Hepatocyte (in vitro differentiated cells): ENCODE data around the gene RPGR. TPM values are rescaled to one million over a fixed set of nuclear protein-coding genes. Genes with fewer than 3 reads are reported as not detected.

ENCODE experiments used
- DNase-seq: peaks from one replicate; pipeline ENCODE4 v3.0.0-alpha.2; 2016; ENCODE audit warnings: low spot score
- H2AFZ ChIP-seq: fragments of 200-600 bp; sonication (generic); 2 replicates; pipeline ENCODE4 v1.6.0; 2016; ENCODE audit warnings: antibody characterized with exemption, mild to moderate bottlenecking
- H3K27ac ChIP-seq: fragments of 200-600 bp; sonication (generic); 2 replicates; pipeline ENCODE4 v1.5.1; 2016; ENCODE audit warnings: mild to moderate bottlenecking
- H3K27me3 ChIP-seq: fragments of 200-600 bp; sonication (generic); 2 replicates; pipeline ENCODE4 v1.6.1; 2016
- H3K36me3 ChIP-seq: fragments of 200-600 bp; sonication (generic); replicated peaks from 2 replicates; pipeline ENCODE4 v1.5.1; 2016; ENCODE audit warnings: low read depth; ENCODE audit not compliant: insufficient read depth
- H3K4me1 ChIP-seq: fragments of 200-600 bp; sonication (generic); 2 replicates; pipeline ENCODE4 v1.5.1; 2016; ENCODE audit warnings: mild to moderate bottlenecking, moderate library complexity; ENCODE audit not compliant: insufficient read depth
- H3K4me2 ChIP-seq: fragments of 200-600 bp; sonication (generic); 2 replicates; pipeline ENCODE4 v1.6.0; 2016
- H3K4me3 ChIP-seq: fragments of 200-600 bp; sonication (generic); 2 replicates; pipeline ENCODE4 v1.5.1; 2016; ENCODE audit warnings: mild to moderate bottlenecking
- H3K79me2 ChIP-seq: fragments of 200-600 bp; sonication (generic); 2 replicates; pipeline ENCODE4 v1.6.0; 2017; ENCODE audit warnings: mild to moderate bottlenecking
- H3K9me2 ChIP-seq: fragments of 200-600 bp; sonication (generic); replicated peaks from 2 replicates; pipeline ENCODE4 v1.6.0; 2017; ENCODE audit warnings: mild to moderate bottlenecking; ENCODE audit not compliant: insufficient read depth
- H3K9me3 ChIP-seq: fragments of 200-600 bp; sonication (generic); 2 replicates; pipeline ENCODE4 v1.5.1; 2016; ENCODE audit warnings: low read depth, mild to moderate bottlenecking
- H4K20me1 ChIP-seq: fragments of 200-600 bp; sonication (generic); 2 replicates; pipeline ENCODE4 v1.6.0; 2016; ENCODE audit warnings: mild to moderate bottlenecking; ENCODE audit not compliant: insufficient read depth, poor library complexity, severe bottlenecking
- EZH2 ChIP-seq: fragments of 200-600 bp; sonication (generic); IDR thresholded peaks from 2 replicates; pipeline ENCODE4 v1.6.1; 2016; ENCODE audit warnings: antibody characterized with exemption, mild to moderate bottlenecking, borderline replicate concordance
- EZH2phosphoT487 ChIP-seq: fragments of 200-600 bp; sonication (generic); IDR thresholded peaks from one replicate; pipeline ENCODE4 v1.6.1; 2018; ENCODE audit warnings: antibody characterized with exemption, mild to moderate bottlenecking, low read depth, moderate library complexity; ENCODE audit not compliant: unreplicated experiment, severe bottlenecking
- WGBS: methylation state at CpG from one replicate; pipeline ENCODE4 v1.1.6; 2016; ENCODE audit warnings: low lambda C conversion rate; ENCODE audit errors: missing lambda C conversion rate; 5-methylcytosine and 5-hydroxymethylcytosine counted together
- polyA plus RNA-seq: library from polyadenylated mRNA; unstranded; fragments of >200 nt; fragmentation: Nextera tagmentation; extraction: Ambion mirVana; gene quantifications from 2 replicates; pipeline ENCODE4 v1.2.1, GENCODE V29; 2016
- total RNA-seq: library from RNA; depleted of rRNA; stranded (reverse); fragments of >200 nt; gene quantifications from 2 replicates; pipeline ENCODE4 v1.2.3, GENCODE V29; 2014
- TF ChIP-seq, protein P1 (sequence below): fragments of 200-600 bp; sonication (generic); IDR thresholded peaks from 2 replicates; pipeline ENCODE4 v1.5.1; 2016; ENCODE audit warnings: antibody characterized with exemption, mild to moderate bottlenecking; ENCODE audit not compliant: poor library complexity

Gene RPGR
- total and polyA plus RNA-seq, 2 experiments from 2014 or later = 7.2 to 15.9 TPM

DNA sequence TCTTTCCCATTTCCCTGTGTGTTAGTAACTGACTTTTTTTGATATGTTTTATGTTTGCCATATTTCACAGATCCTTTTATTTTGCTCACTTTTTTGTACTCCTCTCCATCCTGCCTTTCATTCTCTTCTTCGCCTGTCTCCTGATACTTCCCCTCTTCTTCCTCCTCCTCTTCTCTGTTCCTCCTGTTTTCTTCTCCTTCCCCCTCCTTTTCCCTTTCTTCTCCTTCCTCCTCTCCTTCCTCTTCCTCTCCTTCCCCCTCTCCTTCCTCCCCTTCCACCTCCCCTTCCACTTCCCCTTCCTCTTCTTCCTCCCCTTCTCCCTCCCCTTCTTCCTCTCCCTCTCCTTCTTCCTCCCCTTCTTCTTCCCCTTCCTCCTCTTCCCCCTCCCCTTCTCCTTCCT is 41.7 kb downstream of the RPGR start:
- Histone ChIP-seq H4K20me1 (no peaks in the 10 kb centered on the region), H3K27ac (no peak overlapping the region), H3K4me1 (no peaks in the 10 kb centered on the region), H3K36me3 (no peaks in the 10 kb centered on the region), H3K4me2 (no peak overlapping the region), H3K4me3 (no peak overlapping the region), H3K79me2 (no peaks in the 10 kb centered on the region), H3K9me2 (no peaks in the 10 kb centered on the region), H3K27me3 (no peaks in the 10 kb centered on the region), H3K9me3 (no peaks in the 10 kb centered on the region), H2AFZ (no peak overlapping the region)
- DNase-seq = no peak
- WGBS = 83% methylated on average over 1 of the region's 1 CpG
- TF ChIP-seq, protein P1, sequence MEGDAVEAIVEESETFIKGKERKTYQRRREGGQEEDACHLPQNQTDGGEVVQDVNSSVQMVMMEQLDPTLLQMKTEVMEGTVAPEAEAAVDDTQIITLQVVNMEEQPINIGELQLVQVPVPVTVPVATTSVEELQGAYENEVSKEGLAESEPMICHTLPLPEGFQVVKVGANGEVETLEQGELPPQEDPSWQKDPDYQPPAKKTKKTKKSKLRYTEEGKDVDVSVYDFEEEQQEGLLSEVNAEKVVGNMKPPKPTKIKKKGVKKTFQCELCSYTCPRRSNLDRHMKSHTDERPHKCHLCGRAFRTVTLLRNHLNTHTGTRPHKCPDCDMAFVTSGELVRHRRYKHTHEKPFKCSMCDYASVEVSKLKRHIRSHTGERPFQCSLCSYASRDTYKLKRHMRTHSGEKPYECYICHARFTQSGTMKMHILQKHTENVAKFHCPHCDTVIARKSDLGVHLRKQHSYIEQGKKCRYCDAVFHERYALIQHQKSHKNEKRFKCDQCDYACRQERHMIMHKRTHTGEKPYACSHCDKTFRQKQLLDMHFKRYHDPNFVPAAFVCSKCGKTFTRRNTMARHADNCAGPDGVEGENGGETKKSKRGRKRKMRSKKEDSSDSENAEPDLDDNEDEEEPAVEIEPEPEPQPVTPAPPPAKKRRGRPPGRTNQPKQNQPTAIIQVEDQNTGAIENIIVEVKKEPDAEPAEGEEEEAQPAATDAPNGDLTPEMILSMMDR = no peak
- TF ChIP-seq EZH2phosphoT487 (no peak), EZH2 (no peak)

DNA sequence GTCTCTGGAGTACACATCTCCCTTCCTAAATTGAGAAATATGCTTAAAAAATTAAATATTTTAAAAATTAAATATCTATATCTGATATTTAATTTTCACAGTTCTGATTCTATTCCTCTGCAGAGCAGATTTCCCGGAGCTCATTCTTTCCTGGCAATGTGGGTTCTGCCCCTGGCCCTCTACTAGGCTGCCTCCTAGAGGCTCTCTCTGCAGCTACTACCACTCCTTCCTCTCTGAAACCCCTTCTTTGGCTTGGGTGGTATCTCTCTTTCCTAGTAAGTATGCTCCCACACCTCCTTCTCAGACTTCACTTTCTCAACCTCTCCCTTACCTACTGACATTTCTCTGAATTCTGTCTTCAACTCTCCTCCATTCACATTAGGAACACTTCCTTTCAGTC is 45.3 kb downstream of the RPGR start:
- DNase-seq = no peak
- 89% methylated on average over 1 of the region's 1 CpG for WGBS

DNA sequence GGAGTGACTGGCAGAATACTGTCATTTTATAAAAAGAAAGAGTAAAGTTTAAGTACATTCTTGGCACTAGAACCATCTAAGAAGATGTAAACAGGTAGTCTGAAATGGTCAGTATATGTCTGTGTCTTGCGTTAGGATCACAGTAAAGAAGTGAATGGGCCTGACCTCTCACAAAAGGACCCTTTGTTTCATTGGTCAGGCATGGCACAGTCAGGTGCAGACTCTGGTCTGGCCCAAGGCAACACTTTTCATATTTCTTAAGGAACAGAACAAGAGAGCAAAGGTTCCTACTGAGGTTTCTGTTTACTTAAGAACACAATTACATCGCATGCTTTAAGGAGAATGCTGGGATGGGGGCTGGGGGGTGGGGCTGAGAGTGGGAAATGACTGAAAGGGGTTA is 48.1 kb downstream of the RPGR start:
- H3K79me2 ChIP-seq = no peaks in the 10 kb centered on the region
- peaks cover 8% of the 10 kb centered on the region for H3K4me1 ChIP-seq
- H2AFZ ChIP-seq = no peak overlapping the region
- H4K20me1 ChIP-seq = no peaks in the 10 kb centered on the region
- TF ChIP-seq EZH2phosphoT487 = no peak
- TF ChIP-seq, protein P1 = no peak
- TF ChIP-seq EZH2 = no peak
- H3K9me3 ChIP-seq = no peaks in the 10 kb centered on the region
- H3K9me2 ChIP-seq = no peaks in the 10 kb centered on the region
- no peaks in the 10 kb centered on the region for H3K27me3 ChIP-seq
- 39% methylated on average over 2 of the region's 2 CpGs for WGBS
- no peaks in the 10 kb centered on the region for H3K36me3 ChIP-seq
- DNase-seq = peak; percentile 9
- H3K4me2 ChIP-seq = no peak overlapping the region
- peak overlapping the region; percentile 8 for H3K27ac ChIP-seq
- no peak overlapping the region for H3K4me3 ChIP-seq

More for the DNA sequence above, 45.3 kb downstream of the RPGR start:
- no peak overlapping the region for H2AFZ ChIP-seq
- peaks cover 8% of the 10 kb centered on the region for H3K4me1 ChIP-seq
- no peaks in the 10 kb centered on the region for H3K9me2 ChIP-seq
- H3K4me2 ChIP-seq = no peak overlapping the region
- H3K9me3 ChIP-seq = no peaks in the 10 kb centered on the region
- H3K4me3 ChIP-seq = no peak overlapping the region
- H3K79me2 ChIP-seq = no peaks in the 10 kb centered on the region
- H3K36me3 ChIP-seq = no peaks in the 10 kb centered on the region
- H3K27me3 ChIP-seq = no peaks in the 10 kb centered on the region
- TF ChIP-seq, protein P1 = peak; percentile 28
- TF ChIP-seq EZH2phosphoT487 (no peak), EZH2 (no peak)
- H3K27ac ChIP-seq = no peak overlapping the region
- no peaks in the 10 kb centered on the region for H4K20me1 ChIP-seq

DNA sequence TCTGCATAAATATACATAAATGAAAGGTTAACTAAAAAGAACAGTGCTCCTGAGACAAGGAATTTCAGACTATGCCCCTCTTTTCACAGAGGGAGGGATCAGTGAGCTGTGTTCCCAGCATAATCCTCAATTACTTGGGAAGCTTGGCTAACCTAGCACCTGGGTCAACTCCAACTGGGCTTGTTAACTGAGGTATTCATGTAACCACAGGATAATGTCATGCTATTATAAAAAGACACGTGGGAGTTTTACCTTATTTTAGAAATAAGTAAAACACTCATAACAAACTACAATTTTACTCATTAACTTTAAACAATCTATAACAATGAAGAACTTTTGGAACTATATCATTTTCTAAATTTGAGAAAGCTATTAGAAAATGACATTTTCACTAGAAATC is 48.6 kb downstream of the RPGR start:
- H3K36me3 ChIP-seq = no peaks in the 10 kb centered on the region

More for the DNA sequence above, 48.6 kb downstream of the RPGR start:
- 27% methylated on average over 1 of the region's 1 CpG for WGBS
- H3K27me3 ChIP-seq = no peaks in the 10 kb centered on the region
- no peak for DNase-seq
- H3K4me3 ChIP-seq = no peak overlapping the region
- no peaks in the 10 kb centered on the region for H3K79me2 ChIP-seq
- TF ChIP-seq EZH2phosphoT487 (no peak), EZH2 (no peak)
- TF ChIP-seq, protein P1 = no peak
- H3K9me2 ChIP-seq = no peaks in the 10 kb centered on the region
- no peaks in the 10 kb centered on the region for H3K9me3 ChIP-seq
- H3K4me1 ChIP-seq = peaks cover 8% of the 10 kb centered on the region
- H2AFZ ChIP-seq = no peak overlapping the region
- no peaks in the 10 kb centered on the region for H4K20me1 ChIP-seq
- no peak overlapping the region for H3K4me2 ChIP-seq
- H3K27ac ChIP-seq = peak overlapping the region; percentile 8
